Measurements from ENCODE around the gene NRN1L.

- TF ChIP-seq CEBPB (IDR thresholded peaks at IDR 0.05; ENCODE audit: low read depth) (no peak), CTCF (IDR thresholded peaks at IDR 0.05 in 2 of 3, conservative IDR thresholded peaks at IDR 0.05 in 1 of 3; ENCODE audit: borderline replicate concordance in 1 of 3, insufficient read depth in 1 of 3, low read depth in 2 of 3, low read length in 2 of 3) (no peak), EZH2 (IDR thresholded peaks at IDR 0.05) (no peak), ZBTB33 (IDR thresholded peaks at IDR 0.05; ENCODE audit: extremely low read depth, insufficient replicate concordance, low read length) (no peak), ZFX (IDR thresholded peaks at IDR 0.05) (no peak), REST (IDR thresholded peaks at IDR 0.05; ENCODE audit: low read depth) (no peak), RAD21 (IDR thresholded peaks at IDR 0.05; ENCODE audit: low read depth) (no peak), SIN3A (IDR thresholded peaks at IDR 0.05; ENCODE audit: low read depth) (no peak), POLR2AphosphoS5 (IDR thresholded peaks at IDR 0.05; ENCODE audit: low read depth, low read length) (no peak), CBX3 (IDR thresholded peaks at IDR 0.05; ENCODE audit: low read depth) (no peak), SP1 (IDR thresholded peaks at IDR 0.05; ENCODE audit: low read depth) (no peak)
Measured at GRCh38 chr16:67888331-67888730, 3.6 kb downstream of the NRN1L start.

Data from HCT116 (cell line).